Uterus (tissue), 2 donors: ENCODE data around the gene ANKRD33B.

Source experiments
- POLR2A ChIP-seq, 2 donors: fragments of 450-650 bp; IDR thresholded peaks; one replicate each; pipeline ENCODE4 v1.6.1; 2016; ENCODE audit warnings: antibody characterized with exemption in 2 of 2, mild to moderate bottlenecking in 1 of 2, moderate library complexity in 1 of 2
- TF ChIP-seq, protein P1 (sequence below), 4 experiments: fragments of 200-600 bp in 2 of 4; fragments of 450-650 bp in 2 of 4; sonication (generic) in 2 of 4; IDR thresholded peaks; one replicate each; pipeline ENCODE4 v1.5.1; 2016 to 2019; ENCODE audit warnings: antibody characterized with exemption in 4 of 4, mild to moderate bottlenecking in 2 of 4, moderate library complexity in 1 of 4

DNA sequence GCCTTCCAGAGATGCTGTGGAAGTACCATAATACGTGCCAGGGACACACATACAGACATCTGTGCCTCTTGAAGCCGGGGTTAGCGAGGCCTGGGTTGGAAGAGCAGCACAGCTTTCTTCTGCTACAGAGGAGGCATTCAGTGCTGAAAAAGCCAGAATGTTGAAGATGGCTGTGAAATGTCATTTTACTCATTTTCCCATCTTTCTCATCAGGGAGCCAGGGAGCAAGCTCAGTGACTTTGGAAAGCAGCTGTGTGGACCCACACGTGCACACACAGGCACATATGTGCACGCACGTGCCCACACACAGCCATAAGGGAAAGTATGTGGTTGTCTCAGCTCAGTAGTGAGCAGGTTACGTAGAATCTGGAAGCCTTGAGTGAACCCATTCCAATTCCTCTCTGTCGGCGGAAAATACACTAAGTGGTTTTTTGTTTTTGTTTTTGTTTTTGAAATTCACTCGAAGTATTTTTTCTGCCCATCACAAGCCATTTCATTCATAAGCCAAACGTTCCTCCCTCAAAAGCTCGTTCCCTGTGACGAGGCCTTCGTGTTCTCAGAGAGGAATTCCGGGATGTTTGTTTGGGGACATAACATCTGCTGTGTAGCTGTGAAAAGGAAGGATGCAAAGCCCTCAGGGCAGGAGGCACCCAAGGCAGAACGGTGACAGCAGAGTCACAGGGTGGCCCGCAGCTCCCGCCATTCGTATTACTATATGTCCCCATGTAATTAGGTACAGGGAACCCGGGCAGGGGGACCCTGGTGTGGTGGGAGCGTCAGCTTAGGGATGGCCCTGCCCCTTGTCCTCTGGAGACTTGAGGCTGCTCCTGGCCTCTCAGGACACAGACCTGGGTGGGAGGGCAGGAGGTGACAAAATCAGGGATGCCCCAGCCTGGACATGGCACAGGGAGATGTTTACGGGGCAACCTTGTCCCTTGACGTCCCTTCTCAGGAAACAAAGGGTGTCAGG is 29.0 kb upstream of the ANKRD33B start:
- TF ChIP-seq, protein P1, sequence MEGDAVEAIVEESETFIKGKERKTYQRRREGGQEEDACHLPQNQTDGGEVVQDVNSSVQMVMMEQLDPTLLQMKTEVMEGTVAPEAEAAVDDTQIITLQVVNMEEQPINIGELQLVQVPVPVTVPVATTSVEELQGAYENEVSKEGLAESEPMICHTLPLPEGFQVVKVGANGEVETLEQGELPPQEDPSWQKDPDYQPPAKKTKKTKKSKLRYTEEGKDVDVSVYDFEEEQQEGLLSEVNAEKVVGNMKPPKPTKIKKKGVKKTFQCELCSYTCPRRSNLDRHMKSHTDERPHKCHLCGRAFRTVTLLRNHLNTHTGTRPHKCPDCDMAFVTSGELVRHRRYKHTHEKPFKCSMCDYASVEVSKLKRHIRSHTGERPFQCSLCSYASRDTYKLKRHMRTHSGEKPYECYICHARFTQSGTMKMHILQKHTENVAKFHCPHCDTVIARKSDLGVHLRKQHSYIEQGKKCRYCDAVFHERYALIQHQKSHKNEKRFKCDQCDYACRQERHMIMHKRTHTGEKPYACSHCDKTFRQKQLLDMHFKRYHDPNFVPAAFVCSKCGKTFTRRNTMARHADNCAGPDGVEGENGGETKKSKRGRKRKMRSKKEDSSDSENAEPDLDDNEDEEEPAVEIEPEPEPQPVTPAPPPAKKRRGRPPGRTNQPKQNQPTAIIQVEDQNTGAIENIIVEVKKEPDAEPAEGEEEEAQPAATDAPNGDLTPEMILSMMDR (IDR thresholded peaks at IDR 0.05), result no peak
- no peak for TF ChIP-seq POLR2A (IDR thresholded peaks at IDR 0.05)
